Stimulated activated CD4-positive, alpha-beta T cell treated with anti-CD3 and anti-CD28 coated beads, Interleukin-2, amount 100 ng/mL, for 4 hours (primary cell): Measurements from ENCODE around the gene RAPH1.

ENCODE experiments used
- DNase-seq: peaks from one replicate; pipeline ENCODE4 v3.0.0-alpha.2; 2020; ENCODE audit warnings: low read depth

The RAPH1 gene

DNA sequence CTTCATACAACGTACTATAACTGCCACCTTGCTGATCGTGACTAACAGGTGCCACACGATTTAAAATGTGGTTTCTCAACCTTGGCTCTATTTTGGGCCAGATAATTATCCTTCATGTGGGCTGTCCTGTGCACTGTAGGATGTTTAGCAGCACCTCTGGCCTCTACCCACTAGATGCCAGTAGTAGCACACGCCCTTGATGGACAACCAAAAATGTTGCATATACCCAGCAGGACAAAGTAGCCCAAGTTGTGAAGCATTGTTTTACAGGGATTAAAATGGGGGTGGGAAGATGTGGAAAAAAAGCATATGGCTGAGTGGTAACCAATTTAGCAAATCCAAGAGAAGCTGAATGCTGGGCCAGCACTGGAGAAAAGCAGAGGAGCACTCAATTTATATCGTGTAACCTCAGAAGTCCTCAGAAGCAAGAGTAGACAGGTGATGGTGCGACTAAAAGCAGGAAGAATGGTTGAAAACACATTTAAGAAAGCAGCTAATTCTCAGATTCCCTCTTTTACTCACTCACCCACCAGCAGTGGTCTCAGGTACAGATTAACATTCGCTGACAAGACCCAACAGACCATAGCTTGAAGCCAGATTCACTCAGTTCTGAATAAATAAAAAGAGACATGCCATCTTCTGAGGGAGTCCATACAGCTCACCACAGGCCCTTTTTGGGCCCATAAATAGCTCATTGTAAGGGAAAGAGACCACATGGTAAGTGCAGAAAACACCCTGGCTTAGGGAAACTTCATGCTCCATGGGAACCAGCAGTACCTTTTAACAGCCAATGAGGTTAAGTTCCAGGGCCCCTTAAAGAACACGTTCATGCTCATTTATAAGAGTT, 50.6 kb downstream of the RAPH1 start:
- DNase-seq = peak; percentile 29

DNA sequence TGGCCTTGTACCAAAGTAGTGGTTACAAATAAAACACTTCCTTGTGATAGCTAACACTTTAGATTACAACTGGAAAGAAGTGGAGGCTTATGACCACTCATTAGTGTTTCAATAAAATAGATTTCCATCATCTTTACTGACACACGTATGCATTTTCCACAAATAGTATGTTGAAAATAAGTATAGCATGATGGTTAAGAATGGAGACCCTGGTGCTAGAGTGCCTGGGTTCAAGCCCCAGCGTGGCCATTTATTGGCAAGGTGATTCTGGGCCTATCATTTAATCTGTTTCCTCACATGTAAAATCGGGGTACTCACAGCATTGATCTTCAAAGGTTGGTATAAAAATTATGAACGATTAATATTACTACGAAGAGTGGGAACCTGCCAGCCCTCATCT, 54.5 kb downstream of the RAPH1 start:
- DNase-seq = no peak

DNA sequence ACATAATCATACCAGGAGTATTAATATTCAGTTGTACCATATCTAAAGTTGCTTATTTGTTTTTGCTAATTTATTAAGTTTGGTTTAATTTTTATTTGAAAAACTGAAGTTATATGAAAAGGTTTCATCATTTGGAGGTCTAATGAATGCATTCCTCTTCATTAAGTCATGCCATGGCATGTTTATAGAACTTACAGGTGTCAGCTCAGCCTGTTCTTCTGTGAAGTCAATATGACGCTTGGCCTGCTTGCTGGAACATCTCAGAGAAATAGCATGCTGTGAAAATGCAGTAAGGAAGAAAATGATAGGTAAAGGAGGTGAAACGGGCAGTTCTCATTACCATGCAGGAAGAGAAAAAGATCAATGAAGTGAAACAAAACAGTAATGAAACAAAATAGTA, 58.2 kb downstream of the RAPH1 start:
- DNase-seq = no peak

DNA sequence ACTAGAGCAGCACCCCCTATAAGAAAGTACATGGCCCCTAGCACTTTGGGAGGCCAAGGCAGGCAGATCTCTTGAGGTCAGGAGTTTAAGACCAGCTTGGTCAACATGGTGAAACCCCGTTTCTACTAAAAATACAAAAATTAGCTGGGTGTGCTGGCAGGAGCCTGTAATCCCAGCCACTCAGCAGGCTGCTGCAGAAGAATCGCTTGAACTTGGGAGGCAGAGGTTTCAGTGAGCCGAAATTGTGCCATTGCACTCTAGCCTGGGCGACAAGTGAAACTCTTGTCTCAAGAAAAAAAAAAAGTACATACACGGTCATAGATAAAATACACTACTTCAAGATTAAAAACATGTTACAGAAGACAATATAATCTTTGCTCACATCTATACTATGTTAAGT, 63.8 kb downstream of the RAPH1 start:
- no peak for DNase-seq

DNA sequence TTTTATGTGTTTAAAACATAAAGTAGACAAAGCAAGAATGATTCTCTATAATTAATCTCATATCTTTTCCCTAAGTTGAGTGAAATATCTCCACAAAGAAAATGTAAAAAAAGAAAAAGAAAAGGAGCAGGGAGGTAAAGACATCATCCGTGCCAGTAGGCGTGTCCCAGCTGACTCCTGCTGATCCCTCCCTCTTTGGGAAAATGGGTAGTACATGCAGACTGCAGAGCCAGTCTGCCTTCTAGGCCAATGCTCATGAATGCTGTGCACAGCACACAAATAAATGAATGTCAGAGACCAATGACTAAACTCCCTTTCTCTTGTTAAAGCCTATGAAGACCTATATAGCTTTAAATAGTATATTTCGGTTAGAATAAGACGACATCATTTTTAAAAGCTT, 64.7 kb downstream of the RAPH1 start:
- DNase-seq = no peak

DNA sequence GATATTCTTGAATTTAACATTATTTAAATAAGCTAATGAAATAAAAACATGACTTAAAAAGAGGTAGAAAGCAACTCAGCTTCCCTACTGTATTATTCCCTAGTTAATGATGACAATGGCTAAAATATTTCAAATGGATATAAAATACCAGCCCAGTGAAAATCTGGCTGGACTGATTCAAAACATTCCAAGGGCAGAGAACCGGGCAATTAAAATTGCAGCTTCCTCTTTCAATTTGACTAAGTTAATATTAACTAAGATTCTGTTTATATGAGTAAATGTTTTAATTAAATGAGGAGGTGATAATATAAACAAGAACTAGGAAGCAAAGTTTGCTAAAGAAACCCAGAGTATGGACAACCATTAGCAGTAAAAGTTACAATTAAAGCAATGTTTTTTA, 65.6 kb downstream of the RAPH1 start:
- DNase-seq = no peak

DNA sequence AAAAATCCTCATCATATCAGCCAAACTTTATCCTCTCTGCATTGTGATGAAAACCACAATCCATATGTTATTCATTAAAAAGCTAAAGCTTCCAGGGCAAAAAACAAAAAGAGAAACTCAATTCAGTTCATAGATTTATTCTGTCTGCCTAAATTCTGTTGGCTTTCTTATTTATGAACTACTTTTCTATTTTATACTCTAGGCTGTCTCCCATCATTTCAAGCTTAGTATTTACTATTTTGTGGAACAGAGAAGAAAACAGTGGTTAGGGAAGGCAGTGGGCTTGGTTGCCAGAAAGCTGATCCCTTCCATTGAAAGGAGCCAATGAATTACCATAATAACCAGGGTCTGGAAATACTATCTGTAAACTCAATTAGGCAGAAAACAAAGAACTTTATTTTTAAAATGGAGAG, 71.8 kb downstream of the RAPH1 start:
- DNase-seq = no peak

DNA sequence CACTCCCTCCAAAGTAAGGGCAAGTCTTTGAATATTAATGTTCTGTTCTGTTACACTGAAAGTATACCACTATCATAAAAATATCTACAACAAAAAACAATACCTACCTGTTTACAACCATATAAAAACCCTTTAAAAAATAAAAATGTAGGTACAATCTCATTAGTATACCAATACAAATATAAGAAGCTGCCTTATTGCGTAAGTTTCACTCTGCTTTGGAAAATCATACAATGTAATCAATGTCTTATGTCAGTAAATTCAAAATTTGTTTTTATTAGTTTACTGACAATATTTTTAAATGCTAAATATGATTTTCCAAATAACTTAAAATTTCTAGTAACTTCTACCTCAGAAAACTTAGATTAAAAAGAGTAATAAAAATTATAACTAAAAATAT, 72.8 kb downstream of the RAPH1 start:
- DNase-seq = no peak

DNA sequence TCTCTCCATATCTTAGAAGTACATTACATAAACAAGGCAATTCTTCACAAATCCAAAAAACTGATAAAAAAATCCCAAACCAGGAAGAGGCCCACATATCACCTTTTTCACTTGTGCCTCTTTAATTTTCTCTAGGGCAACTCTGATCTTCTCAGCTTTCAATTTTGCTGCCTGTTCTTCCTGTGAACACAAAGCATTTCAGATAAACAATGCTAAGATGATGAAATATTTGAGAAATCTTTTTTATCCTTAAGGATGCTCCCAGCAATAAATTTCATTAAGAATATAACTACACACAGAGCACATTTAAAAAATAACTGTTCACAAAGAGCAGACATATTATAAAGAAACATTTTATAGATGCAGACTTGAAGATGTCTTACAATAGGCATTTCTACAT, 73.4 kb downstream of the RAPH1 start:
- no peak for DNase-seq

DNA sequence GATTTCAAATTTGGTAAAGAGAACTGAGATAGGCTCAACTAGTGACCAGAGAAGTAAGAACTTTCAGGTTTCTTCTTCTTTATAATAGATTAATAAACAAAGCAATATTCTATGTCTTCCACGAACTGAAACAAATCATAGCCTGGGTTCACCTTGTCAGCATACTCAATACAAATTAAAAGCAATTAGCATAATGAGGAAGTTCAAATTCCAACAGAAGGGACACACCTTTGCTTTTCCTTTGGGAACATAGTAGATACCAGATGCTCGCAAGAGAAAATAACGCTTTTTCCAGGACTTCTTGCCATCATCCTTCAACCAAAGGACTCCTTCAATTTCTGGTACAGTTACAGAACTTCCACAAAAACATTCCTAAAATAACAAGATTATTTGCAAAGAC, 79.9 kb downstream of the RAPH1 start:
- DNase-seq = no peak

DNA sequence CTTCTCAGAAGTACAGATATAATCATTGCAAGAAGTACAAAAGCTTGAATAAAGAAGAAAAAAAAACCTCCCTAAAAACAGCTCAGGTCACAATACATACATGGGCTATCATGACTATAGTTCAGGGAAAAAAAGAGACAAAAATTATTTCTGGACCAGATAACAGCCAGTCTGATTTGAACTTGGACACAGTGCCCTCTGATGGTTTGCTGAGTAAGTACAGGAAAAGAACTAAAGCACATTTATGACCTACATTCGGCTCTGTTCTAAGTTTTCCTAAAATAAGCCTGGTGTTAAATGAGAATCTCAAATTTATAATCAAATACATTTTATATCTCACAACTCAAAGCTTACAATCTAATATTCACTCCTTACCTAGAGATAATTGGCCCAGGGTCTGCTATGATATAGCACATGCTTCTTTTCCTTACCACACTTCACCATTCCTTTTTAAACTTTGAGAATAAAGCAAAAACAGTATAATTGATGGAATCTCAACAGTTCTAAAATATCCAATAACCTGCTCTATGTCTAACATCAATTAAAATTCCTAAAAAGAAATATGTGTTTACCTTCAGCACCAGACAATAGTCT, 81.1 kb downstream of the RAPH1 start:
- no peak for DNase-seq

DNA sequence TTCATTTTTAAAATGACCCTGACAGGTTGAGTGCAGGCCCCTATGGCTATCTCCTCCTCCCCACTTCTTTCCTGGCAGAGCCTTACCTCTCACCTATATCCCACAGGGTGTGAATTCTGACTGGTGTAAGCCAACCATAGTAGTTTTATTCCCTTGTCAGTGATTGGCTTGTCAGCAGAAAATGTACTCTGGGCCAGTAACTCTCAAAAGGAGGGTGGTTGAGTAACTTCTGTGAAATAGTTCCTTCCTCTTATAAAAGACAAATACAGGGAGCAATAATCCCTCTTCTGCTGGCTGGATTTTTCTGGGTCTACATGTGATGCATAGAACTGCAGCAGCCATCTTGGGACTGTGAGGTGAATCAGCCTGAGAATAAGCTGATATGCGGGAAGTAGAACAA, 83.4 kb downstream of the RAPH1 start:
- no peak for DNase-seq

DNA sequence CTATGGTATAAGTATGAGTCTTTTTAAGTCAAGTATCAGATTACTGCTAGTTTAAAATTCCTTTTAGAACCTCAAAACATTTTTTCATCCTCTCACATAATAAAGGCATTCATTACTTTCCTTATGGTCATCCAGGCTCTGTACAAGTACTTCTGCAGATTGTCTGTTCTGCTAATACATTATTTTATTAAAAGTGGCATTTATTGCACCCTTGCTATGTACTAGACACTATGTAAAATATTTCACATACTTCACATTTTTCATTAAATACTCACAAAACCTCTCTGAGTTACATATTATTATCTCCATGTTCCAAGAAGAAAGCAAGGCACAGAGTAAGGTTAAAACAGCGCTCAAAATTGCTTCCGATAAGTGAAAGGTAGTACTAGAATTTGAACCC, 84.1 kb downstream of the RAPH1 start:
- no peak for DNase-seq

DNA sequence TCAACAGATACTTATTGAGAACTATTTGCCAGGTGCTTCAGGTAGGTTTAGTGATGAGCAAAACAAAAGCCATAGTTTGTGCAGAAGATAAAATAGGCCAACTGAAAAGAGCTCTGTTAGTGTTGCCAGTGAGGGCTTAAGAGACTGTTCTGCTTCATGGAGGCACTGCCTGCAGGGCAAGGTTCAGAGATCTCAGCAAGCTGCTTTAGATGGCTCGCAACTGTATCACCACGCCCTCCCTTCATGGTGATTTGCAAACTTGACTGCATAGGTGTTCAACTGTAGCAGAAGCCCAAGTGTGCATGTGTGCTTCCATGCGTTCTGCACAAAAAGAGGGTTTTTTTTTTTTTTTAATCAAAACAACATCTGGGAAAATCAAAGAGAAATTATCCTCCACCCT, 84.5 kb downstream of the RAPH1 start:
- no peak for DNase-seq

DNA sequence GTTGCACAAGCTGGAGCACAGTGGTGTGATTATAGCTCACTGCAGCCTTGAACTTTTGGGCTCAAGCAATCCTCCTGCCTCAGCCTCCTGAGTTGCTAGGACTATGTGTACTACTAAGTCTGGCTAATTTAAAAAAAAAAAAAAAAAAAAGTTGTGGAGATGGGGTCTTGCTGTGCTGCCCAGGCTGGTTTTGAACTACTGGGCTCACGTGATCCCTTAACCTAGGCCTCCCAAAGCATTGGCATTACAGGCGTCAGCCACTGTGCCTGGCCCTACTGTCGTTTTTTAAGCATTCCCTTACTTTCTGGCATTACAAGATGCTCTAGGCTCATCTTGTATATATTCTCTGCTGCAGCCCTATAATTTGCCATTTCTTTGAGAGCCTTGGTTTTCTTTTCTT, 88.3 kb downstream of the RAPH1 start:
- no peak for DNase-seq

DNA sequence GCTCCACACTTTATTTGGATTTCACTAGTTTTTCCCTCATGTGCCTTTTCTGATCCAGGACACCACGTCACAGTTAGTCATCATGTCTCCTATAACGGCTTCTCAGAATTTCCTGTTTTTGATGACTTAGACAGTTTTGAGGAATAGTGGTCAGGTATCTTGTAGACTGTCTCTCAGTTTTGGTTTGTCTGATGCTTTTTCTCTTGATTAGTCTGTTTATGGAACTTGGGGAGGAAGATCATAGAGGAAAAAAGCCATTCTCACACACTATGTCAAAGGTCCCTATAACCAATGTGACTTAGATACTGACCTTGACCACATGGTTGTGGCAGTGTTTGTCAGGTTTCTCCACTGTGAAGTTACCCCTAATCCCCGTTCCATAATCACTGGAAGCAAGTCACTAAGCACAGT, 89.0 kb downstream of the RAPH1 start:
- no peak for DNase-seq

DNA sequence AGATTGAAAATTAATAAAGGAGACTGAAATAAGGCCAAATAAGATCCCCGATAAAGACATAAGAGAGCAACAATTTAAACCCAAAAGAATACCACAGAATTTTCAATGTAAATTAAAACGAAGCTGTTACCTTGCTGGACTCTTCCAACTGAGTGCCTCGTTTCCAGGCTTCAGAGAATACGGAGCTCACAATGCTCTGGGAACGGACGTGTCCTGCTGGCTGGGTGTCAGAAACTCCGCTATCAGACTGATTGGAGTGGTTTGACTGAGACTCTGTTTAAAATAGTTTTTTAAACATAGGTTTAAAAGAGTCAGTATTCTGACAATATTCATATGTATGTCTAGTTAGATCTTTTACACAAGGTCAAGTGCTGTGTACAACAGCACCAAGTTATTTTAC, 90.4 kb downstream of the RAPH1 start:
- no peak for DNase-seq

DNA sequence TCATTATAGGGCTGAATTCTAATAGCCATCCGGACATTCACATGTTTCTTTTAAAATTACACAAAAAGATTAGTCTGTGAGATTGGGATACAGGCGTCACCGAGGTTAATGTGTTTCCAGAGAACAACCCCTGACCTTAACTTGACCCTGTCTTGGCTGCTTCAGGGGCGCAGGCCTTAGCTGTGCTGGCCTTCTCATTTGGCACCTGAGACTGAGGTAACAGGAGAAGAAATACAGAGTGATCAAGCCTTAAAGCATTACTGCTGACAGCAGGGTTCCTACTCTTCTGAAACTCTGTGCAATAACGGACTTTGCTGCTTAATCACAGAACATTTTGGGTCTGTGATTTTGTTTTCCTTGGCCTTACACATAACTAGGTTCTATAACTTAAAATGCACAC, 92.6 kb downstream of the RAPH1 start:
- DNase-seq = no peak

DNA sequence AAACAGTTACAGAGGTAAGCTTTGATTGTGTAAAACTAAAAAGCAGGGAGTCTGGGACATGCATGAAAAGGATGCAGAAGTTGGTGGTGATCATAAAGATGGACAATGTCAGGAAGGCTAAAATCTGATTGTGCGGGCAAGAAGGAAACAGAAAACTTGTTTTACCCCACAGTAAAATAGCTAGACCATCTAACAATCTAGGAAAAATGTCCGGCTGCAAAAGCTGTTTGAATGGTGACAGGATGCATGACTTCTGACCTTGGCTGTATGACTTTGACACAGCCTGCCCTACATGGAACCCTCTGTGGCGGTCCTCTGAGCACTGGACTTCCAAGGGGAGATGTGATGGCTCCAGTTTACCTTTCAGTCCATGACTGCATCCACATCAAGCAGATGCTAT, 93.6 kb downstream of the RAPH1 start:
- DNase-seq = no peak

DNA sequence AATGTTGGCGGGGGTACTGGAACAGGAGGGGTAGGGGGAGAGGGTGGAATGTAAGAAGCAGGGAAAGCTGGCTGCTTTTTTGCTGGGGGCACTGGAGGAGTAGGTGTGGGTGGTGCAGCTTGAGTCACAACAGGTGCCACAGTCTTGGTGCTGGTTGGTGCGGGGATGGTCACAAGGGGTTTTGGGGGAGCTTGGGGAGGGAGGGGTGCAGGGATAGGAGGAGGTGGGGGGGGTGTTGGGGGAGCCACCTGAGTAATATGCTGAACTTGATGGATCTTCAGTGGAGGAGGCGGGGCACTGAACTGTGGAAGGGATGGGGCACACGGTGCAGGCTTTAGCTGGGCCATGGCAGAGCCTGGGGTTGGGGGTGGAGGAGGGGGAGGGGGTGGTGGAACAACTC, 94.4 kb downstream of the RAPH1 start:
- no peak for DNase-seq

DNA sequence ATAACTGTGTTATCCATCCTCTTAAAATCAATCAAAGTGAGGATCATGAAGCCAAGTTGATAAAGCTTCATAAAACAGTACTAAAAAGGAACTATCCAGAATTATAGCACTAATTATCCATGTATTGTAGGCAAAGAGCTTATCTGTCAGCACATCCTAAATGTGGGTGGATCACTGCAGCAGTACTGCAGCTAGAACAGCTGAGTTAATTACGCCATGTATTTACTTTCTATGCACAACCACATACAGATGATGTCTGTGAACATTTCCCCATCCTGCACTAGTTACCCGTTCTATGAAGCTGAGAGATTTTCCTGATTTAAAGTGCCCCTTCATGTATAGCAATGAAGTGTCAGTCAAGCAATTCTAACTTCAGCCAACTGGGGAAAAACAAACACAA, 96.6 kb downstream of the RAPH1 start:
- no peak for DNase-seq

DNA sequence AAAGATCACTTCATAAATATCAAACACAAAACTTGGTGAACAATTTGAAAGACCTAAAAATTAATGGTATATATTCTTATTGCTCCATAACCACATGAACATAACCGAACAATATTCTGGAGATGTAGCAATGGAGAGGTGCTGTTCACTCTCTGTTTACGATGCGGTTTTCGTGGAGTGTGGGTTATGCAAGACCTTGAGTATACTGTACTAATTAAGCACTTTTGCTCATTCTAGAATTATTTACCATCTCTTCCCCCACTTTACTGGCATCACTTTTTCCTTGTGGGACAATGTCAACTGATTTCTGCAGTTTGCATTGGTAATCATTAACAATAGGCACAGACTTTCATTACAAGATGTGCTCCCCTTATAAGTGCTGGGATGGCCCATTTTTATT, 97.6 kb downstream of the RAPH1 start:
- DNase-seq = no peak

DNA sequence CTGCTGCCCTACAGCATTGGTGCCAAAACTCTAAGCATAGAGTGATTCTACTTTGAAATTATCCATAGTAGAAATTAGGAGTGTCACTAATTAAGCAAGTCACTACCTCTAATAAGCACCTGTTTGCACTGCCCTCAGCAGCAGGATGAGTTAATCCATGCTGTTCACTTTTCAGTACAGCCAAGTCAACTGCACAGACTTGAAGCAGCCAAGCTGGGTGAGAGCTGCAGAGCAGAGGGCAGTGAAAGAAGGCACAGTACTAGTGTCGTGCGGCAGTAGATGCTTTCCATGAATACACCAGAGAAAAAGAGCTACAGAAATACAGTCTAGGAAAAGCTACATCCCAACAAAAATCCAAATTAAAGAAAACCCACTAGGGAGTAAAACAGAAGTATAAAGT, 98.6 kb downstream of the RAPH1 start:
- DNase-seq = no peak

DNA sequence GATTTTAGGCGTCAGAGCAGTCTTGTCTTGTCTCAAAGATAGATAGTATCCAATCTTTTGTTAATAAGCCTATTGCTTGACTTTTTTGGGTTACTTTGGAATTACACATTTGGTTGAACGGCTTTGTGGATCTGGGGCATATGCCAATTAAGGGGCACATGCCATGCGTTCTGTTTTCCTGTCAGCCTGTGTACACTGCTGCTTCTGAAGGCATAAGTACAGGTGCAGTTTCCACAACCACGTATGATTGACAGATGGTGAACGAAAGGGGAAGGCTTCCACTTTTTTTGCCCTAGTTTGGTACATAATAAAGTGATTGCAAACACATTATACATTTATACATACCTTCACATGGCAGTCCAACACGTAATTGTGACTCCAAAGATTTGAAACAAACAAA, 102.3 kb downstream of the RAPH1 start:
- no peak for DNase-seq
